LNCAP (cell line): ENCODE data around the gene CD47.

Experiments
- CTCF ChIP-seq: fragments of 450-650 bp; IDR thresholded peaks from 2 replicates; pipeline ENCODE4 v1.5.1; 2017; ENCODE audit warnings: mild to moderate bottlenecking

CD47 gene

DNA sequence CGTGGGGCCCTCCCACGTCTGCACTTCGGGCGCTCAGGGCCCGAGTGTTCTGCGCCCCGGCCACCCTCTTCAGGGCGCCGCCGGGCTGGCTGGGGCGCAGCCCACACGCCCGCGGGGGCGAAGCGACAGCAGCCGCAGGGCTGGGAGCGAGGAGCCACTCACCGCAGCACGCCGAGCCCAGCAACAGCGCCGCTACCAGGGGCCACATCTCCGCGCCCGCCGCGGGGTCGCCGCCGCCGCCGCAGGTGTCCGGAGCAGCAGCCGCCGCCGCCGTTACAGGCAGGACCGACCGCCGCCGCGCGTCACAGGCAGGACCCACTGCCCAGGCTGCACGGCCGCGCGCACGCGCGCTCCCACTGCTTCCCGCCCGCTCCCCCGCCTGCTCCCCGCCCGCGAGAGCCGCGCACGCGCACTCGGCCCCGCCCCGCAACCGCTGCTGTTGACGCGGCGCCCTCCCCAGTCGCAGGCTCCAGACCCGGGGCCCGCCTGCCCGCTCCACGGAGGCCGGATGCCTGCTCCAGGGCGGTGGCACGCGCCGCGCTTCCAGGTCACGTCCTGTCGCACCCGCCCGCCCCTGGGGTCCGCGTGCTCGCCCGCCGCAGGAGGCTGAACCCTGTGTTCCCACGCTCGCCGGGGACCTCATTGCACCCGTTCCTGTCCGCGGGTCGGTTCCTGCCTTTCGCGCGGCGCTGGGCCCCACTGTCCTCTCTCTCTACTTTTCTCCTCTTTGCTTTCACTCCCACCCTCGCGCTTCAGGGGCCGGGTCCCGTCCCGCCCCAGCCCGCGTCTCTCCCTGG is at the start of gene CD47:
Gene CD47, minus strand, starts transcription at position 331 of the 797 bp plus-strand sequence. Its CDS starts 123 bp downstream, at position 208.
- TF ChIP-seq CTCF: no peak

DNA sequence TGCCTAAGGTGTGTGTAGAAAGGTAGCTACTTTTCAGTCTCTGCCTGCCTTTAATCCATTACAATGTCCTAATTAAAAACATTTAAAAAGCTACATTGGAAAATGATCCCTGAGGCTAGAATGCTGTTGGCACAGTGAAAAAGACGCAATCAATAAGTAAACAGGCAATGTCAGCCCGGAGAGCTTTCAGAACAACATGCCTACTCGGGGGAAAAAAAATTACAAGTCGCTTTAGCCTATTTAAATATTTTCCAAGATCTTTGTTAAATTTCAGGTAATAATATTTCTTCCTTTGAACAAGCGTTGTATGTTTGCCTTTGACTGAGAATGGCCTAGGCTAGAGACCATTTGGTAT is 46.6 kb upstream of the CD47 start:
- no peak for TF ChIP-seq CTCF

GRCh38 chr3:108136561-108137459 is 46.0 kb upstream of the CD47 start:
- no peak for TF ChIP-seq CTCF

- TF ChIP-seq CTCF: no peak
These were observed 43.7 kb upstream of the CD47 start for GRCh38 chr3:108134555-108134880.

GRCh38 chr3:108133858-108134554 is 43.2 kb upstream of the CD47 start:
- no peak for TF ChIP-seq CTCF

DNA sequence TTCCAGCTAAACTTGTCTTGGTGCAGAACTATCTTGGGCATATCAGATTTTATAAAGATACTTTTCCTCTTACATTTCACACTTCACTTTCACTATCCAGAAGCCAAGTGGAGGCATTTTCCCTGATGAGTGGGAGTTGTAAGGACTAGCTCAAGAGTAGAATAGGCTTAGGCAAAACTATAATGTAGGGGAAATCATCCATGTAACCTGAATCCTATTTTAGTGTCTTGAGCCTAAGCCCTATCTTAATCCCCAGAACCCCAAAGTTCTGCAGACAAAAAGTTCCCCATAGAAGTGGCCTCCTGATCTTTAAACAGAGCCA is 42.2 kb upstream of the CD47 start:
- no peak for TF ChIP-seq CTCF

DNA sequence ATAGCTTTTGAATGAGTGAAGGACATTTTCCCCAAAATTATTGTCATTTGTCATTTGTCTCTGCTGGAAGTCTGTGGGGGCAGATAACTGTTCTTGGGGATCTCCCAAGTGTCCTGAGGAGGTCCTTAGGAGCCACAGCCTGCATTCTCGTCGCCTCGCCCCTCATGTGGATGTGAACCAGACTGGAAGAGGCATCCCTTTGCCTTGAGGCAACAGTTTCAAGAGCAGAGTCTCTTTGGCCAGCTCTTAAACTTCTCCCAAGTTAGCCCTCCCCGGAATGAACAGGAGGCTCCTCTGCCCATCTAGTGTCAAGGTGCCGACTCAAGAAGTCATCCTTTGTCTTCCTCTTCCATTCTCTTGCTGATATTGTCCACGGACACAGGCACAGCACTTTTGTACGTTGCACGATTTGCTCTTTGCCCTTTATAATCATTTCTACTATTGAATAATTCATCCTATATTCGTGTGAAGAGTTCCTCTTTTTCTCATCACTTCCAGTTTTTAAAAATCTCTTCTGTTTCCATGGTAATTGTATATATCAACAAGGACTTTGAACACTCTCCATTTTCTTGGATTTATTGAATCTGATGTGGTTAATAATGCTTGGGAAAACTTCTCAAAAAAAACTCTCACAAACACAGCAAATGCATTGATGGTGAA is 40.8 kb upstream of the CD47 start:
- TF ChIP-seq CTCF: no peak
